Esophagus muscularis mucosa (tissue), 4 donors: ENCODE measurements around the gene EXD1. TPM values are rescaled to one million over a fixed set of nuclear protein-coding genes. Genes with fewer than 3 reads are reported as not detected.

Experiments used
- DNase-seq: peaks from one replicate; pipeline ENCODE4 v3.0.0-alpha.2; 2017; ENCODE audit errors: extremely low spot score
- H3K27ac ChIP-seq, 4 donors: fragments of 200-600 bp; sonication (generic); replicated peaks in 1 of 4; 1 replicate in 3 of 4; 2 replicates in 1 of 4; pipeline ENCODE4 v1.5.1; 2016 to 2019; ENCODE audit warnings: mild to moderate bottlenecking in 1 of 4
- H3K27me3 ChIP-seq, 4 donors: fragments of 200-600 bp; sonication (generic); one replicate each; pipeline versions ENCODE4 v1.5.1 to v1.6.0; 2016 to 2019
- H3K36me3 ChIP-seq, 4 donors: fragments of 200-600 bp; sonication (generic); one replicate each; pipeline ENCODE4 v1.5.1; 2016 to 2019
- H3K4me1 ChIP-seq, 4 donors: fragments of 200-600 bp; sonication (generic); one replicate each; pipeline ENCODE4 v1.5.1; 2016 to 2019
- H3K4me3 ChIP-seq, 4 donors: fragments of 200-600 bp; sonication (generic); 1 replicate in 2 of 4; 2 replicates in 2 of 4; pipeline ENCODE4 v1.5.1; 2016 to 2019; ENCODE audit warnings: mild to moderate bottlenecking in 4 of 4, moderate library complexity in 1 of 4
- H3K9me3 ChIP-seq, 4 donors: fragments of 200-600 bp; sonication (generic); 1 replicate in 3 of 4; 2 replicates in 1 of 4; pipeline ENCODE4 v1.5.1; 2016 to 2019
- CTCF ChIP-seq, 3 experiments: fragments of 200-600 bp in 2 of 3; fragments of 450-650 bp in 1 of 3; sonication (generic) in 2 of 3; IDR thresholded peaks; one replicate each; pipeline ENCODE4 v1.5.1; 2017 to 2019; ENCODE audit warnings: antibody characterized with exemption in 3 of 3, mild to moderate bottlenecking in 2 of 3, moderate library complexity in 1 of 3
- EP300 ChIP-seq: sonication (generic); formaldehyde crosslinking; IDR thresholded peaks from one replicate; pipeline ENCODE4 v1.6.1; 2017; ENCODE audit warnings: antibody characterized with exemption
- POLR2A ChIP-seq: fragments of 450-650 bp; IDR thresholded peaks from one replicate; pipeline ENCODE4 v1.6.1; 2017; ENCODE audit warnings: antibody characterized with exemption, moderate library complexity, mild to moderate bottlenecking, low read depth
- POLR2AphosphoS5 ChIP-seq, 2 donors: sonication (generic); formaldehyde crosslinking; IDR thresholded peaks; one replicate each; pipeline ENCODE4 v1.6.1; 2017; ENCODE audit warnings: antibody characterized with exemption in 2 of 2
- WGBS: methylation state at CpG from one replicate; pipeline ENCODE4 v1.1.5; 2018; 5-methylcytosine and 5-hydroxymethylcytosine counted together
- intact Hi-C: fragments of 100-400 bp; cut with DNase I; formaldehyde crosslinking; loops from one replicate; pipeline ENCODE4 v1.15.1; 2023
- total RNA-seq, 4 donors: library from RNA; depleted of rRNA; stranded (reverse); fragments of >200 nt; gene quantifications; one replicate each; pipeline versions ENCODE4 v1.1.0 to v1.2.1, GENCODE V29; 2016

EXD1 gene
- total RNA-seq, 4 donors from 2014 or later: not detected

- Histone ChIP-seq H3K9me3 (no peaks in the 10 kb centered on the region), H3K36me3 (peaks cover 18 to 63% (median 33%) of the 10 kb centered on the region in 4 donors), H3K4me3 (no peak overlapping the region), H3K27me3 (no peaks in the 10 kb centered on the region), H3K27ac (no peak overlapping the region), H3K4me1 (peaks cover 0 to 10% (median 3%) of the 10 kb centered on the region in 4 donors)
- TF ChIP-seq EP300 (no peak), POLR2A (no peak), CTCF (IDR thresholded peaks at IDR 0.05) (no peak)
- intact Hi-C loops: no loop called here
- WGBS: 64% methylated on average over 3 of the region's 3 CpGs
- DNase-seq: no peak
Measured at GRCh38 chr15:41258750-41259471, 28.4 kb upstream of the EXD1 start.

- no peak for DNase-seq
- H3K27ac ChIP-seq: no peak overlapping the region
- no peak overlapping the region for H3K4me3 ChIP-seq
- H3K4me1 ChIP-seq: peaks cover 0 to 4% (median 3%) of the 10 kb centered on the region in 4 donors
- TF ChIP-seq EP300: no peak
- TF ChIP-seq CTCF (IDR thresholded peaks at IDR 0.05): no peak
- TF ChIP-seq POLR2AphosphoS5 (IDR thresholded peaks at IDR 0.05): no peak
- no peak for TF ChIP-seq POLR2A
- no peaks in the 10 kb centered on the region for H3K9me3 ChIP-seq
- peaks cover 6 to 58% (median 19%) of the 10 kb centered on the region in 4 donors for H3K36me3 ChIP-seq
- intact Hi-C loops: no loop called here
- H3K27me3 ChIP-seq: no peaks in the 10 kb centered on the region
- WGBS: 81% methylated on average over 5 of the region's 5 CpGs
Measured at GRCh38 chr15:41256577-41257038, 26.1 kb upstream of the EXD1 start.

GRCh38 chr15:41256103-41256502 lies 25.5 kb upstream of the EXD1 start:
- intact Hi-C loops: no loop called here
- no peak for TF ChIP-seq EP300
- no peak for TF ChIP-seq POLR2A
- TF ChIP-seq POLR2AphosphoS5 (IDR thresholded peaks at IDR 0.05): no peak
- no peak for TF ChIP-seq CTCF (IDR thresholded peaks at IDR 0.05)
- Histone ChIP-seq H3K4me1 (peaks cover 0 to 4% (median 3%) of the 10 kb centered on the region in 4 donors), H3K36me3 (peaks cover 6 to 61% (median 19%) of the 10 kb centered on the region in 4 donors), H3K4me3 (no peak overlapping the region), H3K27me3 (no peaks in the 10 kb centered on the region), H3K27ac (no peak overlapping the region), H3K9me3 (no peaks in the 10 kb centered on the region)
- no peak for DNase-seq
- 99% methylated on average over 3 of the region's 3 CpGs for WGBS

- Histone ChIP-seq H3K4me1 (peaks cover 4 to 12% (median 8%) of the 10 kb centered on the region in 4 donors), H3K9me3 (no peaks in the 10 kb centered on the region), H3K4me3 (no peak overlapping the region), H3K27me3 (no peaks in the 10 kb centered on the region), H3K36me3 (peaks cover 6 to 59% (median 19%) of the 10 kb centered on the region in 4 donors), H3K27ac (no peak overlapping the region)
- no peak for TF ChIP-seq EP300
- TF ChIP-seq POLR2A: no peak
- no peak for TF ChIP-seq POLR2AphosphoS5 (IDR thresholded peaks at IDR 0.05)
- no peak for TF ChIP-seq CTCF (IDR thresholded peaks at IDR 0.05)
- WGBS: 81% methylated on average over 4 of the region's 4 CpGs
- DNase-seq: no peak
- intact Hi-C loops: no loop called here
Measured at GRCh38 chr15:41254560-41254959, 24.0 kb upstream of the EXD1 start.
